GM19397 (cell line): Measurements from ENCODE around the gene ADAT2.

Experiments used
- ATAC-seq: cut with Tn5 transposase; IDR thresholded peaks from one replicate; pipeline ENCODE4 v1.9.1; 2021; ENCODE audit warnings: mild to moderate bottlenecking, moderate library complexity; ENCODE audit not compliant: unreplicated experiment

Gene ADAT2

DNA sequence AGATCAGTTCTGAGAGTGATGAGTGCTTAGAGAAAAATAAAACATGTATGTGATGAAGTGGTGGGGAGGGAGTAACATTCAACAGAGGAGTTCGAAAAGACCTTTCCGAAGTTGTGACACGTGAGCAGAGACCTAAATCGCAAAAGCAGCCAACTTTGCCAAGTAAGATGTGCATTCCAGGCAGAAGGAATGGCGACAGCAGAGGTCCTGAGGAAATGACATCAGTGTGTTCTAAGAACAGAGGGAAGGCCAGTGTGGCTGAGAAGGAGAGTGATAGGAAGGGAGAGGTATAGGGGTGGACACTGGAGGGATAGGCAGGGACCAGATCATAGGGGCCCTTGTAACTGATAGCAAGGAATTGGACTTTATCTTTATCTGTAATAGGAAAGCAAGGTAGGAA lies 51.3 kb downstream of the ADAT2 start:
- ATAC-seq: no peak

DNA sequence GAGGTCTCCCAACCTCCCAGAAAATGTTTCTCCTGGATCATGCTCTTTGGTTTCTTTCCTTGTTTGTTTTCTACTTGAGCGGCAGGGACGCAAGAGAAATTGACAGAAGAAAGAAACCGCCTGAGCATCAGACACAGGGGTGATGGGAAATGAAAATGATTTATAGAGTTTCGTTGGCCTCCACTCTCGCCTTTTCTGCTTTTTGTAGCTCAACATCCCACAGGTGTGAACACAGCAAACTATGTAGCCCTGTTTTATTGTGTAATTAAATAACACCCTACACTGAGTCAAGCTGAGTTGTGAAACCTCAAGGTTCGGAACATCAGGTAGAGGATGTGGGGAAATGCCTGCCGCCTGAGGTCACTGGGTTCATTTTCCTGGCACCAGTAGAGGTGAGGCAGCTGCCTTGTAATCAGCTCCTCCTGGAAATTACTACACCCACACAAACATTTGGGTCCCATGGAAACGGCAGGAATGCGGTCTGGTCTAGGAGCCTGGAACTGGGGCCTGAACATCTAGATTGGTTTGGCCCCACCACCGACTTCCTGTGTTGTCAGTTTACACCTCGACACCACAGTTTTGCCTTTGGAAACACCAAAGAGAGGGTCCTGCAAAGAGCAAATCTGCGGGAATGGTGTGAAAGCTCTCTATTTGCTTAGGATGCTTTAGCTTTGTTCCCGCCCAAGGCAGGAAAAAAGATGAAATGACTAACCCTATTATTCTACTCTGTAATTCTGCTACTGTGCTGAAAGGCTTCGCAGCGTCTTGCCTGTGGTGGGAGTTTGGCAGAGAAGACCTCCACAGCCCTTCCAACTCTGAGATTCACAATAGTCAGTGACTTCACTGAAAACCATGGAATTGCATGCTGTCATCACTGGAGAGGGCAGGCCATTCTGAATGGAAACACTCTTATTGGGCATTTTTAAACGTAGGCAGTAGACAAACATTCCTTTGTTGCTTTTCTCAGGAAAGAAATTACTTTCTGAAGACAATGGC lies 53.0 kb downstream of the ADAT2 start:
- no peak for ATAC-seq

DNA sequence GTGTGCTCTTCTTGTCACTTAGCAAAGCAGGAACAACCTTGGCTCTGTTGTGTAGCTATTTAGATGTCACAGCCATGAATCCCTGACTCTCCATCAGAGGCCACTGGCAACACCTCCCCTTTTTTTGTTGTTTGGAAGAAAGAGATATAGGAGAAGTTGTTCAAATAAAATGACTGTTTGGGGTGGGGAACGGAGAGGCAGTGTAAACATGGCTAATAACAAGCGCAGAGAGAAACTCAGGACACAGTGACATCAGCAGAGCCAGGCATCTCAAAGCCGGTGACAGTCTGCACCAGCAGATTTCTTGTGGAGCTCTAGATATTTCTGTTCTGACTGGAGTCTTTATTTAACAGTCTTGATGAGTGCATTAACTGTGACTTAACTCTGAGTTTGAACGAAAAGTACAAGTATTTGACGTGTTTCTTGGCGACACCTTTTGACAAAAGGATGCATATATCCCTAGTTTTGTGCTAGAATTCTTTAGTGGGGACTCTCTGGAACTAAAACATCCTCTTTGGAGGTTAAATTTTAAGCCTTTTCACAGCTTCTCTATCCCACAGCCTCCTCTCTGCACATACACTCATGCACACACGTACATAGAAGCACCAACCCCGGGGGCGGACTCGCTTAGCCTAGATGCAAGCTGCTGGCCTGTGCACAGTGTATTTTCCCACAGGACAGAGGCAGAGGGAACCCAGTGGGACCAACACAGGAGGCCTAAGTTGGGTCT lies 53.8 kb downstream of the ADAT2 start:
- ATAC-seq: no peak

- no peak for ATAC-seq
Observed at GRCh38 chr6:143395699-143396098, 54.8 kb downstream of the ADAT2 start.

GRCh38 chr6:143394389-143394788 lies 56.1 kb downstream of the ADAT2 start:
- no peak for ATAC-seq

GRCh38 chr6:143390278-143390677 lies 60.2 kb downstream of the ADAT2 start:
- ATAC-seq: no peak

DNA sequence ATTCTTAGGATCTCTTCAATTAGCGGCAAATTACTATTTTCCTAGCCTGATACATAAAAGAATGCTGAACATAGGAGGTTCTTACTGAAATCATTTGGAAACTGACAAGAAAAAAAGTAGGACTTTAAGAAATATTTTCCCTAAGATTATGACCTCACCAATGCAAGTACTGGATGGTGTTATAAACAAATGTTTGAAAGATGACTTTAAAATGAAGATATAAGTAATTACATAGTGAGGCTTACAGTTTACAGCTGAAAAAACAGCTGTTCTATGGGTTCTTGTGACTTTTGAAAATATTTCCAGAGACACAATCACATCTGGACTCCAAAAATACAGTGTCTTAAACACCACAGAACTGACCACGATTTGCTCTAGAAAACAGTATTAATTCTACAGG lies 64.9 kb downstream of the ADAT2 start:
- ATAC-seq: no peak

DNA sequence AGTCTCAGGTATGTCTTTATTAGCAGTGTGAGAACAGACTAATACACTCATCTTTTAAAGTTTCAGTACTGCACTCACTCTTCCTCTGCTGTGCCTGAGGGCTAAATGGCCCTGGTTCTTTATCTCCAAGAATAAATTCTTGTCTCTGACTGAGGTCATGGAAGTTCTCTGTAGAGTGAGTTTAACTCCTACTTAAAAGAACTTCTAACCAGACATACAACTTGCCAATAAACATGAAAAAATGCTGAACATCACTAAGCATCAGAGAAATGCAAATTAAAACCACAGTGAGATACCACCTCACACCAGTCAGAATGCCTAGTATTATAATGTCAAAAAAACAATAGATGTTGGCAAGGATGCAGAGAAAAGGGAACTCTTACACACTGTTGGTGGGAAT lies 73.6 kb downstream of the ADAT2 start:
- ATAC-seq: no peak

DNA sequence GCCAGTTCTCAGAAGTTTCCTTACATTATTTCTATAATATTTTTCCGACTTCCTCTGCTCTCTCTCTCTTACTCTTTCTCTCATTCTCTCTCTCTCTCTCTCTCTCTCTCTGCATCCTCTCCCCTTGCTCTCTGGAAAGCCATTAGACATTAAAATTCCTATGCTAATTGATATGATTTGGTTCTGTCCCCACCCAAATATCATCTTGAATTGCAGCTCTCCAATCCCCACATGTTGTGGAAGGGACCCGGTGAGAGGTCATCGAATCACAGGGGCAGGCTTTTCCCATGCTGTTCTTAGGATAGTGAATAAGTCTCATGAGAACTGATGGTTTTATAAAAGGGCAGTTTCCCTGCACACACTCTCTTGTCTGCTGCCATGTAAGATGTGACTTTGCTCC lies 74.1 kb downstream of the ADAT2 start:
- no peak for ATAC-seq

DNA sequence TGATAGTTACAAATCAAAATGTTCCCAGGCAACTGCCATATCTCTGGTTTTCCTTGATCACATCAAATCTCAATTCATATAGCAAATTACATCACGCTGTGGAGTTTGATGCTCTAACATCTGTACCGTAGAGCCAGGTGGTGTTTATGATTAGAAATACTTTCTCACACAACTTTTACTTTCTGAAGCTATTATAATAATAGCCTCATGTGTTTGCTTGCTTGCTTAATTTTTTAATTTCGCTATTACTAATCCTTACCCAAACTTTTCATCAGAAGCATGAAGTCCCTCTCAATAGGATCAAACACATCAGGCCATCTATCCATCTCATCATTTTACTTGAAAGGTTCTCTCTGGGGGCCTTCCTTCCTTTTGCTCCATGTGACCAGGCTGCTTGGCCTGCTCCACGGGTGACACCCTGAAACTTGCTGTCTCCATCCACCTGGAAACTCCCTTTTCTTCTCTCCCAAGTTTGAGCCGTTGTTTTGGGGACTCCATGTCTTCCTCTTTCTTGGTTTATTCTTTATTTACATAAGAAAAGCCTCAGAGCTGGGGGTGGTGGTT lies 75.4 kb downstream of the ADAT2 start:
- no peak for ATAC-seq

- ATAC-seq: no peak
Observed at GRCh38 chr6:143374014-143374413, 76.5 kb downstream of the ADAT2 start.
